ENCODE results near the gene MATCAP1.
A peak's percentile ranks its signal among the peaks of the same experiment; 100 is the strongest.

MATCAP1 gene

GRCh38 chr16:67190448-67191399 lies 7.0 kb upstream of the MATCAP1 start:
- DNase-seq, result no peak

- DNase-seq, result no peak
Measured at GRCh38 chr16:67190041-67190440, 6.3 kb upstream of the MATCAP1 start, which contains the start of gene EXOC3L1. Gene EXOC3L1 (minus strand): TSS chr16:67190136. CDS start chr16:67189676, 460 bp downstream.

- DNase-seq, result no peak
Measured at GRCh38 chr16:67188798-67189197, 5.0 kb upstream of the MATCAP1 start.

GRCh38 chr16:67188323-67188722 lies 4.6 kb upstream of the MATCAP1 start:
- DNase-seq, result no peak

- no peak for DNase-seq
Measured at GRCh38 chr16:67187175-67187890, 3.6 kb upstream of the MATCAP1 start.

- DNase-seq, result no peak
Measured at GRCh38 chr16:67186550-67186950, 2.8 kb upstream of the MATCAP1 start.

- DNase-seq, result no peak
Measured at GRCh38 chr16:67185651-67186134, 1.9 kb upstream of the MATCAP1 start.

GRCh38 chr16:67184995-67185650 lies 1.4 kb upstream of the MATCAP1 start:
- peak; percentile 90 for DNase-seq

GRCh38 chr16:67184453-67184994 lies 761 bp upstream of the MATCAP1 start:
- DNase-seq, result peak in 1 of 2 donors; percentile 57

- DNase-seq, result no peak
Measured at GRCh38 chr16:67183284-67183626, 508 bp downstream of the MATCAP1 start.

- no peak for DNase-seq
Measured at GRCh38 chr16:67182288-67182687, 1.5 kb downstream of the MATCAP1 start.

GRCh38 chr16:67181346-67181745 lies 2.4 kb downstream of the MATCAP1 start:
- DNase-seq, result no peak

GRCh38 chr16:67180166-67180565 lies 3.6 kb downstream of the MATCAP1 start:
- DNase-seq, result no peak

GRCh38 chr16:67179421-67180080 lies 4.2 kb downstream of the MATCAP1 start:
- DNase-seq, result no peak

GRCh38 chr16:67177743-67178699 lies 5.7 kb downstream of the MATCAP1 start:
- DNase-seq, result peak; percentile 48 to 57

- no peak for DNase-seq
Measured at GRCh38 chr16:67176662-67177061, 7.1 kb downstream of the MATCAP1 start.

GRCh38 chr16:67174706-67175231 lies 9.0 kb downstream of the MATCAP1 start:
- no peak for DNase-seq

- DNase-seq, result peak; percentile 60 to 73
Measured at GRCh38 chr16:67173808-67174705, 9.7 kb downstream of the MATCAP1 start.

- DNase-seq, result no peak
Measured at GRCh38 chr16:67173323-67173722, 10.4 kb downstream of the MATCAP1 start.

Measured in stimulated activated CD4-positive, alpha-beta T cell treated with anti-CD3 and anti-CD28 coated beads, Interleukin-2, amount 100 ng/mL, for 24 hours (primary cell).